Cerebellar cortex (tissue), 1 donor: ENCODE measurements around the gene SDF2L1.
"Not testable (repeated sequence)": the region's sequence is repeated elsewhere in the genome, so short reads cannot be mapped to it uniquely, and the experiment has no call there.

ENCODE experiments used
- DNase-seq: peaks from one replicate; pipeline ENCODE4 v3.0.0-alpha.2; 2015; ENCODE audit warnings: low spot score

The SDF2L1 gene

DNA sequence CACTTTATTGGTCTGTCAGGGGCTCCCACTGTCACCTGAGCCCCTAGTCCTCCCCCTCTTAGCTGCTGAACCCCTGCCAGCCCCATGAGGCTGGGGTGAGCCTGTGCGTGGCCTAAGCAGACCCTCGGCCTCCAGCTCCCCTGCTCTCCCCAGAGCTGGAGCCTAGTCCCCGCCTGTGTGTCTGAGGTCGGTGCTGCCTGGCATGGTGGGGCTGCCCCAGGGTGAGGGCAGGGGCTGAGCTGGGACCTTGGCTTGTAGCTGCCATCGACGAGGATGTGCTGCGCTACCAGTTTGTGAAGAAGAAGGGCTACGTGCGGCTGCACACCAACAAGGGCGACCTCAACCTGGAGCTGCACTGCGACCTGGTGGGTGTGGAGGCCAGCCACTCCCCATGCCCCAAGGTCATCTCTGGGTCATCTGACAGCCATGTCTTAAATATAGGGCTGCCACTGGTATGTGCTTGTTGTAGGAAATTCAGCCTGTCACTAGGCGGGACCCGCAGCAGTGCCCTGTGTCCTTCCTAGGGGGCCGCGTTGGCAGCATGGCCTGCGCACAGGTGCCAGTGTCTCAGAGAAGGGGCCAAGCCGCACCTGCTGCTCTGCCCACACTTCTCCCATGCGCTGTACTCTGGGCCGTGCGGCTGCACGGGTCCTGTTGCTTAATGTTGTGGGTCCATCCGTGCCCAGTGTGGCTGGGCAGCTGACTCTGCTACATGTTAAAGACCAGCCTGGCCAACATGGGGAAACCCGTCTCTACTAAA, 44.7 kb downstream of the SDF2L1 start:
- no peak for DNase-seq

- DNase-seq, result no peak
Observed at GRCh38 chr22:21687685-21688259, 45.7 kb downstream of the SDF2L1 start.

GRCh38 chr22:21688341-21688705, 46.2 kb downstream of the SDF2L1 start:
- no peak for DNase-seq

- DNase-seq, result no peak
Observed at GRCh38 chr22:21688706-21689381, 46.7 kb downstream of the SDF2L1 start.

DNA sequence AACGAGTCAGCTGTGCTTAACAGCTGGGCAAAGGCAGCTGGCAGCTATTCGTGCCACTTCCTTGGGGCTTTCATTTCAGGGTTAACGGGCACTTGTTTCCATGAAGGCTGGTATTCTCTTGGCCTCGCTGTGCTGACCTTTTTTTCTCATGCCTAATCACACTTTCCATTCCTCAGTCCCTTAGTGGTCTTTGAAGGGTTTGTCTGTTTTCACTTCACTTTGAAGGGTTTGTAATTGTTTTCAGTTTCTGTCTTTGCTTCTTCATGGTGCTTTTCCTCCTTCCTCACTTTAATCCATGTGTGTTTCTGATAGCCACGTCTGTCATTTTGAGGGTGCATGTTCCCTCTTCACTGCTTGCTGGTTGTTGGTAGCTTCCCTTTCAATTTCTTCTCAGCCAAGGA, 48.3 kb downstream of the SDF2L1 start:
- no peak for DNase-seq

DNA sequence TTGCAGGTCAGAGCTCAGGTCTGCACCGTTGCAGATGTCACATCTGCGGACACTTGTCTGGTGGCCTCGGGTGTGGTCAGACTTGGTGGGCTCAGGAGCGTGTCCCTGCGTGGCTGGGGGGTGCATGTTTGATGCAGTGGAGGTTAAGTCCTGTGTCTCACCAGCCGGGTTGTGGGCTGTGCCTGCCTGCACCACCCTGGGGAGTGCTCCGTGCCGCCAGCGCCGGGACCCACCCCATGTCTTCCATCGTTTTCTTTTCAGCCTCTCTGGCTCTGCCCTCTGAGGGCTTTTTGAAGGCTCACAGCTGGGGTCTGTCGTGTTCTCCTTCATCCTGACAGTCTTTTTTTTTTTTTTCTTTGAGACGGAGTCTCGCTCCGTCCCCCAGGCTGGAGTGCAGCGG, 49.7 kb downstream of the SDF2L1 start:
- DNase-seq, result no peak

DNA sequence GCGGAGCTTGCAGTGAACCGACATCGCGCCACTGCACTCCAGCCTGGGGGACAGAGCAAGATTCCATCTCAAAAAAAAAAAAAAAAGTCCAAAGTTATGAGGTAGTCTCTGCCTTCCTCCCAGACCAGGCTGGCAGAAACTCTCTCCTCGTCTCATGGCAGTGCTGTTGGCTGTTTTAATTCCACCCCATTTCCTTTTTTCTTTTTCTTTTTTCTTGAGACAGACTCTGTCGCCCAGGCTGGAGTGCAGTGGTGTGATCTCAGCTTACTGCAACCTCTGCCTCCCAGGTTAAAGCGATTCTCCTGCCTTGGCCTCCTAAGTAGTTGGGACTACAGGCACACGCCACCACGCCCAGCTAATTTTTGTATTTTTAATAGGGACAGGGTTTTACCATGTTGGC, 50.8 kb downstream of the SDF2L1 start:
- not testable (repeated sequence) for DNase-seq

GRCh38 chr22:21693333-21693998, 51.4 kb downstream of the SDF2L1 start:
- no peak for DNase-seq
